WTC11 (cell line): ENCODE measurements around the gene NAALADL2. TPM values are rescaled to one million over a fixed set of nuclear protein-coding genes. Genes with fewer than 3 reads are reported as not detected.

Experiments used
- ATAC-seq: fragments of 200-7000 bp; cut with Tn5 transposase; 2 replicates; pipeline ENCODE4 v1.10.0; 2021; ENCODE audit warnings: mild to moderate bottlenecking, moderate library complexity
- CTCF ChIA-PET: fragments of 300-600 bp; sonication (Branson Sonifier 250); formaldehyde crosslinking; loops from one replicate; lab custom pipeline; 2021; ENCODE audit warnings: antibody characterized with exemption; lab: Charles Lee
- POLR2A ChIA-PET: fragments of 350-600 bp; sonication (Branson Sonifier 250); formaldehyde crosslinking; loops from one replicate; lab custom pipeline; 2021; ENCODE audit warnings: antibody characterized with exemption; lab: Charles Lee
- DNase-seq: peaks from one replicate; pipeline ENCODE4 v3.0.0; 2021; ENCODE audit warnings: low spot score
- H3K27ac Mint-ChIP-seq: 2 replicates; pipeline ENCODE4 v1.8.0; 2021; ENCODE audit warnings: mixed read lengths
- H3K27me3 Mint-ChIP-seq: 2 replicates; pipeline ENCODE4 v1.8.0; 2021; ENCODE audit warnings: low read depth, mild to moderate bottlenecking, moderate library complexity, mixed read lengths
- H3K36me3 Mint-ChIP-seq: 2 replicates; pipeline ENCODE4 v1.8.0; 2021; ENCODE audit warnings: mixed read lengths
- H3K4me1 Mint-ChIP-seq: 2 replicates; pipeline ENCODE4 v1.8.0; 2022; ENCODE audit warnings: mixed read lengths
- H3K4me3 Mint-ChIP-seq: 2 replicates; pipeline ENCODE4 v1.8.0; 2021; ENCODE audit warnings: mild to moderate bottlenecking, moderate library complexity, mixed read lengths
- H3K9me3 Mint-ChIP-seq: 2 replicates; pipeline ENCODE4 v1.8.0; 2021; ENCODE audit warnings: mixed read lengths
- ATF2 ChIP-seq: sonication (generic); formaldehyde crosslinking; IDR thresholded peaks from 2 replicates; pipeline ENCODE4 v1.8.1; 2022; ENCODE audit warnings: low read depth, missing genetic modification reagents, borderline replicate concordance
- CBFB ChIP-seq: sonication (generic); formaldehyde crosslinking; IDR thresholded peaks from 2 replicates; pipeline ENCODE4 v1.8.1; 2022; ENCODE audit warnings: mild to moderate bottlenecking, low read depth, missing genetic modification reagents
- E2F4 ChIP-seq: sonication (generic); formaldehyde crosslinking; IDR thresholded peaks from 2 replicates; pipeline ENCODE4 v1.8.1; 2022; ENCODE audit warnings: low read depth, mild to moderate bottlenecking, moderate library complexity, missing genetic modification reagents, borderline replicate concordance
- E2F5 ChIP-seq: sonication (generic); formaldehyde crosslinking; IDR thresholded peaks from 2 replicates; pipeline ENCODE4 v1.8.1; 2022; ENCODE audit warnings: mild to moderate bottlenecking, moderate library complexity, missing genetic modification reagents
- ELF4 ChIP-seq: sonication (generic); formaldehyde crosslinking; IDR thresholded peaks from 2 replicates; pipeline ENCODE4 v1.8.1; 2022; ENCODE audit warnings: low read depth, mild to moderate bottlenecking, moderate library complexity, missing genetic modification reagents
- EMX1 ChIP-seq: fragments of 250-450 bp; sonication (Bioruptor Pico); IDR thresholded peaks from 2 replicates; pipeline ENCODE4 v1.8.0; 2021; ENCODE audit warnings: mild to moderate bottlenecking
- ESRRA ChIP-seq: sonication (generic); formaldehyde crosslinking; IDR thresholded peaks from 2 replicates; pipeline ENCODE4 v1.8.1; 2022; ENCODE audit warnings: mild to moderate bottlenecking, missing genetic modification reagents, borderline replicate concordance
- FOXP4 ChIP-seq: sonication (generic); formaldehyde crosslinking; IDR thresholded peaks from 2 replicates; pipeline ENCODE4 v1.8.0; 2022; ENCODE audit warnings: mild to moderate bottlenecking, missing genetic modification reagents
- GABPB1 ChIP-seq: sonication (generic); formaldehyde crosslinking; IDR thresholded peaks from 2 replicates; pipeline ENCODE4 v1.8.1; 2023; ENCODE audit warnings: mild to moderate bottlenecking, missing genetic modification reagents
- HMGA2 ChIP-seq: fragments of 250-450 bp; sonication (Bioruptor Pico); IDR thresholded peaks from 2 replicates; pipeline ENCODE4 v1.4.0; 2021; ENCODE audit warnings: mild to moderate bottlenecking, moderate library complexity
- JAZF1 ChIP-seq: fragments of 250-450 bp; sonication (Bioruptor Pico); IDR thresholded peaks from 2 replicates; pipeline ENCODE4 v1.9.0; 2021; ENCODE audit warnings: moderate library complexity, mild to moderate bottlenecking, inconsistent platforms
- KAT7 ChIP-seq: sonication (generic); formaldehyde crosslinking; IDR thresholded peaks from 2 replicates; pipeline ENCODE4 v1.8.1; 2023; ENCODE audit warnings: missing genetic modification reagents, mild to moderate bottlenecking, borderline replicate concordance
- MAX ChIP-seq: sonication (generic); formaldehyde crosslinking; IDR thresholded peaks from 2 replicates; pipeline ENCODE4 v1.8.0; 2022; ENCODE audit warnings: mild to moderate bottlenecking, missing genetic modification reagents
- MXD4 ChIP-seq: fragments of 250-450 bp; sonication (Bioruptor Pico); IDR thresholded peaks from 2 replicates; pipeline ENCODE4 v1.8.0; 2021; ENCODE audit warnings: mild to moderate bottlenecking, moderate library complexity, borderline replicate concordance
- MYBL2 ChIP-seq: sonication (generic); formaldehyde crosslinking; IDR thresholded peaks from 2 replicates; pipeline ENCODE4 v1.8.1; 2023; ENCODE audit warnings: mild to moderate bottlenecking, moderate library complexity, missing genetic modification reagents
- NFATC4 ChIP-seq: fragments of 250-450 bp; sonication (Bioruptor Pico); IDR thresholded peaks from 2 replicates; pipeline ENCODE4 v1.9.0; 2021; ENCODE audit warnings: mild to moderate bottlenecking
- NR1H2 ChIP-seq: sonication (generic); formaldehyde crosslinking; IDR thresholded peaks from 2 replicates; pipeline ENCODE4 v1.9.0; 2021; ENCODE audit warnings: mild to moderate bottlenecking, moderate library complexity, missing genetic modification reagents
- NR3C1 ChIP-seq: sonication (generic); formaldehyde crosslinking; conservative IDR thresholded peaks from 2 replicates; pipeline ENCODE4 v1.8.1; 2023; ENCODE audit warnings: low read depth, mild to moderate bottlenecking, missing genetic modification reagents
- PREB ChIP-seq: sonication (generic); formaldehyde crosslinking; IDR thresholded peaks from 2 replicates; pipeline ENCODE4 v1.8.1; 2022; ENCODE audit warnings: mild to moderate bottlenecking, missing genetic modification reagents, moderate library complexity, borderline replicate concordance
- SMAD4 ChIP-seq: sonication (generic); formaldehyde crosslinking; IDR thresholded peaks from 2 replicates; pipeline ENCODE4 v1.8.0; 2022; ENCODE audit warnings: mild to moderate bottlenecking, missing genetic modification reagents
- SP1 ChIP-seq: sonication (generic); formaldehyde crosslinking; conservative IDR thresholded peaks from 2 replicates; pipeline ENCODE4 v1.8.1; 2022; ENCODE audit warnings: missing genetic modification reagents
- TCF7 ChIP-seq: sonication (generic); formaldehyde crosslinking; IDR thresholded peaks from 2 replicates; pipeline ENCODE4 v1.8.0; 2022; ENCODE audit warnings: mild to moderate bottlenecking, low read depth, missing genetic modification reagents, moderate library complexity
- USF1 ChIP-seq: sonication (generic); formaldehyde crosslinking; IDR thresholded peaks from 2 replicates; pipeline ENCODE4 v1.8.0; 2022; ENCODE audit warnings: mild to moderate bottlenecking, missing genetic modification reagents
- ZNF121 ChIP-seq: sonication (generic); formaldehyde crosslinking; IDR thresholded peaks from 2 replicates; pipeline ENCODE4 v1.8.0; 2023; ENCODE audit warnings: missing genetic modification reagents
- ZNF138 ChIP-seq: sonication (generic); formaldehyde crosslinking; conservative IDR thresholded peaks from 2 replicates; pipeline ENCODE4 v1.8.1; 2022; ENCODE audit warnings: mild to moderate bottlenecking, moderate library complexity, missing genetic modification reagents
- ZNF219 ChIP-seq: sonication (generic); formaldehyde crosslinking; IDR thresholded peaks from 2 replicates; pipeline ENCODE4 v1.8.0; 2023; ENCODE audit warnings: missing genetic modification reagents, mild to moderate bottlenecking, borderline replicate concordance
- ZNF232 ChIP-seq: sonication (generic); formaldehyde crosslinking; IDR thresholded peaks from 2 replicates; pipeline ENCODE4 v1.8.0; 2022; ENCODE audit warnings: mild to moderate bottlenecking, missing genetic modification reagents
- ZNF423 ChIP-seq: fragments of 250-450 bp; sonication (Bioruptor Pico); IDR thresholded peaks from 2 replicates; pipeline ENCODE4 v2.1.2; 2022; ENCODE audit warnings: mild to moderate bottlenecking, moderate library complexity
- total RNA-seq: library from RNA; stranded (reverse); gene quantifications from 3 replicates; pipeline ENCODE4 v1.2.3, GENCODE V29; 2021

The NAALADL2 gene
- total RNA-seq, 1 experiment from 2014 or later, result 1.2 TPM

GRCh38 chr3:175041369-175041768 is 182.2 kb downstream of the NAALADL2 start:
- ChIA-PET CTCF (no interaction called here), POLR2A (no interaction called here)
- no peak for DNase-seq
- no peak overlapping the region for H3K4me3 Mint-ChIP-seq
- H3K27ac Mint-ChIP-seq, result no peak overlapping the region
- no peaks in the 10 kb centered on the region for H3K27me3 Mint-ChIP-seq
- no peaks in the 10 kb centered on the region for H3K36me3 Mint-ChIP-seq
- TF ChIP-seq NR3C1 (CRISPR knock-in tag), result no peak
- no peak for TF ChIP-seq ZNF219 (CRISPR knock-in tag)
- TF ChIP-seq CBFB (CRISPR knock-in tag), result no peak
- TF ChIP-seq SP1 (CRISPR knock-in tag), result no peak
- TF ChIP-seq ZNF121, result no peak
- TF ChIP-seq ZNF232, result no peak
- TF ChIP-seq ZNF138 (CRISPR knock-in tag), result no peak
- no peak for TF ChIP-seq FOXP4 (CRISPR knock-in tag)
- TF ChIP-seq HMGA2 (CRISPR knock-in tag), result no peak
- TF ChIP-seq SMAD4, result no peak
- TF ChIP-seq PREB (CRISPR knock-in tag), result no peak
- no peak for TF ChIP-seq JAZF1 (CRISPR knock-in tag)
- no peak for TF ChIP-seq GABPB1 (CRISPR knock-in tag)
- no peak for TF ChIP-seq NFATC4 (CRISPR knock-in tag)
- no peaks in the 10 kb centered on the region for H3K4me1 Mint-ChIP-seq
- H3K9me3 Mint-ChIP-seq, result no peaks in the 10 kb centered on the region
- no peak for ATAC-seq

- CTCF ChIA-PET, result no interaction called here
- H3K36me3 Mint-ChIP-seq, result peaks cover 29% of the 10 kb centered on the region
These were observed 187.5 kb downstream of the NAALADL2 start for GRCh38 chr3:175046601-175047000.

More at GRCh38 chr3:175046601-175047000, 187.5 kb downstream of the NAALADL2 start:
- H3K9me3 Mint-ChIP-seq, result peaks cover 25% of the 10 kb centered on the region
- H3K27ac Mint-ChIP-seq, result no peak overlapping the region
- DNase-seq, result no peak
- H3K4me3 Mint-ChIP-seq, result no peak overlapping the region
- H3K4me1 Mint-ChIP-seq, result no peaks in the 10 kb centered on the region
- POLR2A ChIA-PET, result no interaction called here
- TF ChIP-seq FOXP4 (CRISPR knock-in tag), result no peak
- TF ChIP-seq ELF4 (CRISPR knock-in tag), result no peak
- no peak for TF ChIP-seq E2F4
- TF ChIP-seq ZNF219 (CRISPR knock-in tag), result no peak
- no peak for TF ChIP-seq MXD4 (CRISPR knock-in tag)
- TF ChIP-seq MYBL2 (CRISPR knock-in tag), result no peak
- no peak for TF ChIP-seq ATF2 (CRISPR knock-in tag)
- TF ChIP-seq USF1, result no peak
- no peak for TF ChIP-seq EMX1 (CRISPR knock-in tag)
- no peak for TF ChIP-seq TCF7 (CRISPR knock-in tag)
- no peak for TF ChIP-seq ESRRA (CRISPR knock-in tag)
- no peak for TF ChIP-seq ZNF121
- TF ChIP-seq KAT7 (CRISPR knock-in tag), result no peak
- no peak for TF ChIP-seq MAX (CRISPR knock-in tag)
- no peak for TF ChIP-seq NR1H2 (CRISPR knock-in tag)
- no peak for TF ChIP-seq E2F5
- no peak for TF ChIP-seq ZNF423 (CRISPR knock-in tag)
- ATAC-seq, result no peak
- H3K27me3 Mint-ChIP-seq, result no peaks in the 10 kb centered on the region; the same call in 1 of the 2 replicates
